ENCODE results near the gene ALG14.
"Not testable (repeated sequence)": the region's sequence is repeated elsewhere in the genome, so short reads cannot be mapped to it uniquely, and the experiment has no call there.

ALG14 gene

DNA sequence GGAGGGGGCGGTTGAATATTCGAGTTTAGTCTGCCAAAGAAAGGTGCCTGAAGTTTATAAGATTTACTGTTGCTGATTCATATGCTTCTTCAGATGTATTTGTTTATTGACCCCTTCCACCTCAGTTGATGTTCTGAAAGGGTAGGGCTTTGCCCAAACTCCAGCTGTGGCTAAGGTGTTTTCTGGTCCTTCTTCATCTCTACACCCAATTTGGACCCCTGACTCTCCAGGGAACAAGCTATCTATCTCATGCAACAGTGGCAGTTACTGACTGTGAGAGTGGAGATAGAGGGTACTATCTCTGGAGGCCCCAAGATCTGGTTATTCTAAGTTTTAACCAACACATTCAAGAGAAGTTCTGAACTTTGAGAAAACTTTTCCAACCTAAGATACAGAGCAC lies 12.6 kb upstream of the ALG14 start:
- DNase-seq: no peak

DNA sequence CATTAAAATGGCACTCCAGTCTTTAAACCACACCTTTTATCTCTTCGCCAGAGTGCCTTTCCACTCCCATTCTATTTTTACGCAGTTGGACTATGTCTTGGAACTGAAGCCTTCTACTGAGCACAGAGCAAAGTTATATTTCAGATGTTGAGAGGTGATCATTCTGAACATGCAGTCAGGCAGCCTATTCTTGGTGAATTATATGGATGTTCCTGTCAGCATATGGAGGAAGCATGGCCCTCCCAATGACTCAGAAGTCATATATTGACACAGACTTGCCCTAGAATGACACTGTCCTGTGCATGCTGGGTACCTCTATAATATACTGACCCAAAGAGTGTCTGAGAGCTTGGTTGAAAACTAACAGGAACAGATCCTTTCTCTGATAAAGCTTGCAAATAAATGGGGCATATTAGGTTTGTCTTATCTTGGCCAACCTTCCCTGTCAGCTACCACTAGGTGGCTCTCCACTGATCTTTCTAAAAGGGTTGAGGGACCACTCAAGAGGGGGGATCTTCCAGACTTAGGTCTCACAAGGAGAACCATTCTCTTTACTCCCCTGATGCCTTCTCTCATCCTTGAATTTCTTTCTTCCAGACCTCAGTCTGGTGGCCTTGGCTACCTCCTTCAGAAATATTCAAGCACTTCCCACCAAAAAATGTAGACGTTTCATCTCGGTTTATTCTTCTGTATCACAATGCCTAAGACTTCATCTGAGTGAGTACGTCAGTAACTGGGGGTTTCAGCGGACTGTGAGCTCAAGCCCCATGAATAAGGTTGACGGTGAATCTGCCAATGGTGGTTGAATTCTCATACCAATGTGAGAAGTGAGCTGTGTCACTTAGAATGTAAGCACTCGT lies 11.8 kb upstream of the ALG14 start:
- DNase-seq: no peak

DNA sequence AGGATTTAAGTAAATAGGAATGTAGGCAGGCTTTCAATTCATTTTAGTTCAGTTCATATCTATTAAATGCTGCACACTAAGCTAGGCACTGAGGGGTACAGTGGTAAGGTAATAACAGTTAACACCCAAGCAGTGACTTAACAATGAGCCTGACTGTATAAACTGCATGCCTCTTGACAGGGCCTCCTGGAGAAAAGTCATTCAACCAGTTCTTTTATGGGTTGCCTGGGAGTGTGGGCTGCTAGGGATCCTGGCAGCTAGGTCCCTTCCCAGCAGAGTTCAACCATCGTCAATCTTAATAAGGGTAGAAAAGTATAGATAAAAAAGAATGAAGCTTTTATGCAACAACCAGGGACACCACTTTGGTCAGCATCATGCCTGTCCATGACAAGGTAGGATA lies 8.1 kb upstream of the ALG14 start:
- no peak for DNase-seq

DNA sequence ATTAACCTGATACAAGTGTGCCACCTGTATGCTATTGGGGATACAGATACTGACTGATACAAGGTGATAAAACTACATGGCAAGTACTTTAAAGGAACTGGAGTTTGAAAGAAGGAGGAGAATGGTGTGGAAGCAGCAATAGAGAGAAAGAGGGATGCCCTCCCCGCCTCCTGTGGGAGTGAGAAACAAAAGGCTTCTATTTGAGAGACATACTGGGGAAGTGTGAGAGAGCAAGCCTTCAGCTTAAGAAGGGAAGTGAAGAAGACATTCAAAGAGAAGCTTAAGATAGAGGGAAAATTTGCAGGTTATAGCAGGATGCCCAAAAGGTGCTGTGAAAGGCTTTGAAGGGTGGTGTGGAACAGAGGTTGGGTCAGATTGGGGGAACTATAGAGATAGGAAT lies 7.7 kb upstream of the ALG14 start:
- no peak for DNase-seq

DNA sequence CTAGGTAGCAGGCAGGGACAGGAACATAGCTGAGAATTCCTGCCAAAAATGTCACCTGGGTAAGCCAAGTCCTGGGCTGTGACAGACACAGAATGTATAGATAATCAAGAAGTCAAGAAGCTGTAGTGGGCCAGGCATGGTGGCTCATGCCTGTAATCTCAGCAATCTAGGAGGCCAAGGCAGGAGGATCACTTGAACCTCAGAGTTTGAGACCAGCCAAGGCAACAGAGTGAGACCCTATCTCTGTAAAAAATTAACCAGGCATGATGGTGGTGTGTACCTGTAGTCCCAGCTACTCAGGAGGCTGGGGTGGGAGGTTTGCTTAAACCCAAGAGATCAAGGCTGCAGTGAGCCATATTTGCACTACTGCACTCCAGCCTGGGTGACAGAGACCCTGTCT lies 3.3 kb upstream of the ALG14 start:
- no peak for DNase-seq

DNA sequence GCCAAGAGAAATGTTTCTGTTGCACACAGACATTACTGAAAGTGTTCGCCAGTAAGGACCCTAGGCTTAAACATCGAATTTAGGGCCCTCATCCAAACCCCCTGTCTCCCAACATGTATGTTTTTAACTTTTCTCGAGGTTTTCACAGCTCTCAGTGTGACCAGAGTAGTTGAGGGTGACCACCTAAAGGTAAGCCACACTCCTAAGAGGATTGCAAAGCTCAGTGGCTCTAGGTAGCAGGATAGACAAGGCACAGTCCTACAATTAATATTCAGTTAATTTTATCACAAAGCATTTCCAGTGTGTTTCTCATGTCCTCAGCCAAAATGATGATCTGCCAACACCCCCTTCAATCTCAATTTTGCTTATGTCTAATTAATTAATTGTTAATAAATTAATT lies 695 bp upstream of the ALG14 start:
- DNase-seq: no peak

DNA sequence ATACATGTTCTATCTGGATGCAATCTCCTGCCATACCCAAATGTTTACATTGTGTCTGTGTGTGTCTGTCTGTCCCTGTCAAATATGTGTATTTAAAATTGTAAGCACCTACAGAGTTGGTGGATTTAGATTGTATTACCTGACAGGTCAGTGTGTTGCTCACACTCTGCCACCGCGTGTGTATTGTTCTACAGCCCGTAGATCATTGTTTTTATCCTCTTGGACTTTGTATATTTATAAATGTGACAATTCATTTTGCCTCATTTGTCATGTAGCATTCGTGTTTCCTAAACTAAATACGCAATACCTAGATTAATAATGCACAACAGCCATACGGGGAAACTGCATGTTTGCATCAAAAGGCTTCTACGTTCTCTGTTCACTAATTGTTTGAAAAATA lies 634 bp downstream of the ALG14 start:
- DNase-seq: no peak

DNA sequence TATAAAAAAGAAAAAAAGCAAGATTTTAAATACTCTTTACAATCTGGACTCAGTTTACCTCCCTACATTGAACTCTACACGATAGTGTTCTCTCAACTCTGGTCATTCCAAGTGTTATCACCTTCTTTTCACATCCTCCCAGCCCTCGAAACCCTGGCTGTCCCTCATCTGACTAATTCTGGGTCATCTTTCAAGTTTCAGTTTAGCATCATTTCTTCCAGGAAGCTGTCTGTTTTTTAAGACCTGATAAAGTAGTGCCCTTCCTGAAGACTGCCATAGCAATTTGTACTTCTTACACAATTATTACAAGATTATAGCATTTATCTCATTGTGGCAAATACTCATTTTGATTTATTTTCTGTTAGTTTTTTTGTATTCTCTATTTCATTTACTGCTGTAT lies 1.2 kb downstream of the ALG14 start:
- no peak for DNase-seq

DNA sequence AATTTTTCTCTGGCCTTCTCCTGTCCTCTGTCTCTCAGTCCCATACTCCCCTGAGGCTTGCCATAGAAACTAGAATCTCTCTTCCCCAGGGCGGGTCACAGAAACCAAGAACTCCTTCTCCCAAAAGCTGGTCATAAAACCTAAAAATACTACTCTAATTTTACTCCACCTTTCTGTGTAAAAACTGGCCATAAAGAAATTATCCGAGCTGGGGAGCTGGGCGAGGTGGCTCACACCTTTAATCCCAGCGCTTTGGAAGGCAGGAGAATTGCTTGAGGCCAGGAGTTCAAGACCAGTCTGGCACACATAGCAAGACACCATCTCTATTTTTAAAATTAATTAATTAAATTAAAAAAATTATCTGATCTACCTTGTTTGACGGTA lies 3.0 kb downstream of the ALG14 start:
- DNase-seq: no peak

DNA sequence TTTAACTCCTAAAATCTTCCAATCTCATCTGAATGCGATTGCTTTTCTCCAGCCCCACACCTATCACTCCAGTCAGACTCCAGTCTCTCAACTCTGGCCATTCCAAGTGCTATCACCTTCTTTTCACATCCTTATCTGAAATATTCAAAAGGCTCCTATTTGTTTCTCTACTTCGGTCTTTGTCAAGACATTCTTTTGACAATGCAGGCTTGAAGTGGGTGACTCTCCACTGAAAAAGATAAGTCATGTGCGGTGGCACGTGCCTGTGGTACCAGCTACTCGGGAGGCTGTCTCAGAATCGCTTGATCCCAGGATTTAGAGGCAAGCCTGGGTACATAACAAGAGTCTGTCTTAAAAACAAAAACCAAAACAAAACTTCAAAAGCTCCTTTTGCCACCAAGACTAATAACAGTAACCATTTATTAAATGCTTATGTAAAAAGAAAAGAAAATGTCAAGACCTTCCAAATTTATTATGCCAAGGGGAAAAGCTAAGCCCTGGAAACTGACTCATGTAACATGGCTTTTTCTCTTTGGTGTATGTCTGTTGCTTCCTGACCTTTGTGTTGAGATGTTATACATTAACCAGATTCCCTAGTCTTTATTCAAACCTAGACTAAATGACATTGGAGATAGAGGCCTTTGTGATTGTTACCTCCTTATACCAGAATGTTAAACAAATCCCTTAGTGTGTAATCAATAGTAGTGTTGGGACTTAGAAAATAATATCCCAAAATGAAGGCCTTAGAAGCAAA lies 3.6 kb downstream of the ALG14 start:
- DNase-seq: no peak

DNA sequence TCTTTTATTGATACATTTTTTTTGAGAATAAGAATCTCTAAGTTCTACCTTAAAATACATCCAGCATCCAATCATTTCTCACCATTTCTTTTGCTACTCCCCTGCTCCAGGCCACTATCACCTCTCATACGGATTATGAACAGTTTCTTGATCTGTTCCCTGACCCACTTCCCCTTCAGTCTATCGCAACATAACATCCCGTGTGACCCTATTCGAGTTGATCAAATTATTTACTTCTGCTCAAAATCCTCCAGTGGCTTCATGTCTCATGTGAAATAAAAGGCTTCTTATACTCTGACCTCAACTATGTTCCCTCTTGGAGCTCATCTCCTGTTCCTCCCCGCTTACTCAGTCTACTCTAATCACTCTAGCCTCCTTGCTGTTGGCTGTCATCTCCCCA lies 5.2 kb downstream of the ALG14 start:
- no peak for DNase-seq

DNA sequence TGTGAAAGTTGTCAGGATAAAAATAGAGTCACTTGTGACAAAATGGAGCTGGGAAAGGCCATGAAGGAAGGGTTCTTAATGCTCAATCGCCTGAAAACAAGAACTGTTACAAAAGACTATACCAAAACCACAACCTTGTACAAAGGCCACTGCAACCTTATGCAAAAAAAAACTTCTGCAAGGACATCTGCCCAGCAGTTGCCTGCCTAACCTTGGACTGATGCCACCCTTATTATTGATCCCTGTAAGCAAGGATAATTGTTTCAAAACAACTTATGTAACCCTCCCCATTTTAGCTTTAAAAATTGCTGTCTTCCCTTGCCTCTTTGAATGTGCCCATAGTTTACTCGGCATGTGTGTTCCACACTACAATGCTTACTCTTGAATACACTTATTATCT lies 5.7 kb downstream of the ALG14 start:
- no peak for DNase-seq

DNA sequence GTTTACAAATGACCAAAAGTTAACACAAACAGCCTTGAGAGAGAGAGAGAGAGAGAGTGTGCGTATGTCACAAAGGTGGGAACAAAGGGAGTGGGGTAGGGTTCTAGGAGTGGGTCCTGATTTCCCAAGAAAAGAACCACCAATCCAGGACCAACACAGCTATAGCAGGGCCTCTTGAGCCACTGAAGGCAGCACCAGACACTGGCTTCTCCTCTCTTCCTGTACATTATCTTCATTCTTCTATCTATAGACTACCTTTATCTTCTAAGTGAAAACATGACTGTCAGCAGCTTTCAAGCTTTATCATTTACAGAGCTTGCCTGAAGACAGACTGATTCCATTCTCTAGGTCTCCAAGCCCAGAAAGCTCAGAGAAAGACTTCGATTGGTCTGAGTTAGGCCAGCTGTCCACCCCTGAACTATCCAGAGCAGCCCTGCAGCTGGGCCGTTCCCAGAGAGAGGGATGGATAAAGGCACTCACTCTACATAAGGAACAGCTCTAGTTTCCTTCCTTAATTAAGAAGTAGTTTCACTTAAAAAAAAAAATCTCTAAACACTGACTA lies 11.2 kb downstream of the ALG14 start:
- DNase-seq: no peak

DNA sequence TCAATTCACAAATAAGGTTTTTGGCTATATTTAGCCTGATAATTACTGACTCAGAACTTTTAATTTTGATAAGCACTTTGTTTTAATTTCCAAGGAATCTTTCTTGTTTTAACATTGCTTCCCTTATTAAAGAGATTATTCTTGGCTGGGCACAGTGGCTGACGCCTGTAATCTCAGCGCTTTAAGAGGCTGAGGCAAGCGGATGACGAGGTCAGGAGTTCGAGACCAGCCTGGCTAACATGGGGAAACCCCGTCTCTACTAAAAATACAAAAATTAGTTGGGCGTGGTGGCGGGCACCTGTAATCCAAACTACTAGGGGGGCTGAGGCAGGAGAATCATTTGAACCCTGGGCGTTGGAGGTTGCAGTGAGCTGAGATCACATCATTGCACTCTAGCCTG lies 13.8 kb downstream of the ALG14 start:
- DNase-seq: no peak

DNA sequence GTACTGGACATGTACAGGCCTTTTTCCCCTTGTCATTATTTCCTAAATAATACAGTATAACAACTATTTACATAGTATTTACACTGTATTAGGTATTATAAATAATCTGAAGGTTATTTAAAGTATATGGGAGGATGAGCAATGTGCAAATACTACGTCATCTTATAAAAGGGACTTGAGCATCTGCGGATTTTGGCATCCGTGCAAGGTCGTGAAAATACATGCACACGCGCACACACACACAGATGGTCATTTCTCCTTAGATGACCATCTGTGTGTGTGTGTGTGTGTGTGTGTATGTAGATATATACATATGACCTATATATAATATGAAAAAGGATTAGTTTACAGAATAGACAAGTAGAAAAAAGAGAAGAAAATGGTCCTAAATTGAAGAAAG lies 15.4 kb downstream of the ALG14 start:
- DNase-seq: no peak

DNA sequence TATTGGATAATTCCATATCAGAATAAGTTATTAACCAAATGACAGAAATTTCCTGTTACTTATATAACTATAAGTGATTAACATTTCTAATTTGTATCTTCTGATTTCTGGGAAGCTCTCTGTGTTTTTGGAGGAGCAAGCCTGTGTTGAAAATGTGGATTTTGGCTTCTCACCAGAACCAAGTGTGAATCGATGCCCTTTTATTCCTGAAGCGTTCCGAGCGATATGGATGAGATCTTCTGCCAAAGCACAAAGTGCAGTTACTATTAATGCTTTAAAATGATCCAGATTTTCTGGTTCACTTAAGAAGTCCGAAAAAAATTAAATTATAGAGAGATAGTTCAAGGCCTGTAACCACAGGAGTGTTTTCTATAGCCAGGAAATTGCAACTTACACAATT lies 22.8 kb downstream of the ALG14 start:
- no peak for DNase-seq

DNA sequence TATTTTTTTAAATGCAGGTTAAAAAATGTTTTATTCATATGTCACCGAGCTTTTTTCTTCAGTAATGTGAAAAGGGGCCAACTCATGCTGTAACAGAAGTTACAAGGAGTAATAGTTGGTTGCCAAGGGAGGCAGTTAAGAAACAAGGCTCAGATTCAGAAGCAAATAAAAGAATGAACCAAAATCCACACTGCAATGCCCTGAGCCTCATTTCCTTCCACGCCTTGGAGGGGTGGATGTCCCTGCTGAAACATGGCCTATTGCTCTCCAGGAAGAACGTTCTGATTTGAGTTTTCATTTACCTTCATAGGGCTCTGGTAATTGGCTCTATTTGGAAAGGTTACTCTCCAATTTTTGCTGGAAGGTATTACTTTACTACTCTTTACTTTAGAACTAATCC lies 24.4 kb downstream of the ALG14 start:
- DNase-seq: no peak

DNA sequence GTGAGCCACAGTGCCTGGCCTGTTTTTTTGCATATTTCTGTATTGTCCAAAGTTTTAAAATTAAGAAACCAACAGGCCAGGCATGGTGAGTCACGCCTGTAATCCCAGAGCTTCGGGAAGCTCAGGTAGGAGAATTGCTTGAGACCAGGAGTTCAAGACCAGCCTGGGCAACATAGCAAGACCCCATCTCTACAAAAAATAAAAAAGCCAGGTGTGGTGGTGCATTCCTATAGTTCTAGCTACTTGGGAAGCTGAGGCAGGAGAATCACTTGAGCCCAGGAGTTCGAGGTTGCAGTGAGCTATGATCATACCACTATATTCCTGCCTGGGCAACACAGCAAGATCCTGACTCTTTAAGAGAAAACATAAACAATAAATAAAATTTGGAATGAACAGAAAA lies 25.1 kb downstream of the ALG14 start:
- DNase-seq: not testable (repeated sequence)

DNA sequence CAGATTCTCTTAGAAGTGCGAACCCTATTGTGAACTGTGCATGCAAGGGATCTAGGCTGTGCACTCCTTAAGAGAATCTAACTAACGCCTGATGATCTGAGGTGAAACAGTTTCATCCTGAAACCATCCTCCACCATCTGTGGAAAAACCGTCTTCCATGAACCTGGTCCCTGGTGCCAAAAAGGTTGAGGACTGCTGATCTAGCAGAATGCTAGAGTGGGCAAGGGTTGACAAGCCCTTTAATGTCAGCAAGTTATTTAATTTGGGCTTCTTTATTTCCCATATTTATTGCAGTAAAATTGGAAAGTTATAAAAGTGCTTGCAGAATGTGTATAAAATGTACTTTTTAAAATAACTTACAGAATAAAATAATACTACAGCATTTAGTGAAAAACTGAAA lies 26.4 kb downstream of the ALG14 start:
- no peak for DNase-seq

DNA sequence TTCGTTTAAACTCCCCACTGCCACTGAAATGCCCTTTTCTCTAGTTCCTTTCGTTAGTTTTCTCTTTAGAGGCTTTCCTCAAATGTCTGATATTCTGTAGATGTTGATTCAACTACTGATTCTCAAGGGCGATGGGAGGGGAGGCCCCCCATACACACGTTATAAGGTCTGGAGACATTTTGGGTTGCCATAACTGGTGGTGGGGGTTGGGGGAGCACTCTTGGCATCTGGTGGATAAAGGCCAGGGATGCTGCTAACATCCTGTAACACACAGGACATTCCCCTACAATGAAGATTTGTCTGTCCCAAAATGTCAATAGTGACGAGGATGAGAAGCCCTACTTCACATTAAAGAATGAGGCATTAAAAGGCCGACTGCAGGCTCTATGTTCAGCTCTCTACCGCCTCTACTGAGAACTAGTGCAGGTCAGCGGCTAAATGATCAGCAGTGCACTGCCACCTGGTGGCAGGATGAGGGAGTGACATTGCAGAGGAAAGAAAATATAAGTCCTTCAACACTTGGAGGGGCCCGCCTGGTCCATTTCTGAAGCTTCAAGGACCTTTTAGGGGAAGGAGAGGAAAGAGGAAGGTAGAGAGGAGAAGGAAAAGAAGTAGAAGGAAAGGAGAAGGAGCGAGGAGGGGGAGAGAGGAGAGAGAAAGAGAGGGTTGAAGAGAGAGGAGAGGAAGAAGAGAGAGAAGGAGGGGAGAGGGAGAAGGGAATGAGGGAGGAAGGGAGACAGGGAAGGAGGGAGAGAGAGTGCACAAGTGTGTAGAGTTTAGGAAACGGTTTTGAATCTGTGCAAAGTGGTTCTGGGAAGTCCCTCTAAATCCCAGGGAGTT lies 29.4 kb downstream of the ALG14 start:
- peak; percentile 43 for DNase-seq

DNA sequence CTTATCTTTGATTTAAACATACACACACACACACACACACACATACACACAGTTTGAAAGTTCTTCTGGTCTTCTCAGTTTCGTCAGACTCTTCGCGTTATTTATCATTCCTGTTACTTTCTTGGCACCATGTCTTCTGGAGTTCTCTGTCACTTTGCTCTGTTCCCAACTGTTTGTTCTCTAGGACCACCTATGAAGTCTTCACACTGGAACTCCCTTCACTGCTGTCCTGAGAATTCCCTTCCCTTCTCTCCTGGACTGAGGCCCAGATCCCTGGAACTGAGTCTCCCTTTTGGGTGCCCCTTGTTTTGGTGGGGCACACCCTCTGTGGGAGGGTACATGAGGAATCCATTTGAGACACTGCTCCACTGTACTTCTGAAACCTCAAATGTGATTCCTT lies 30.5 kb downstream of the ALG14 start:
- no peak for DNase-seq

DNA sequence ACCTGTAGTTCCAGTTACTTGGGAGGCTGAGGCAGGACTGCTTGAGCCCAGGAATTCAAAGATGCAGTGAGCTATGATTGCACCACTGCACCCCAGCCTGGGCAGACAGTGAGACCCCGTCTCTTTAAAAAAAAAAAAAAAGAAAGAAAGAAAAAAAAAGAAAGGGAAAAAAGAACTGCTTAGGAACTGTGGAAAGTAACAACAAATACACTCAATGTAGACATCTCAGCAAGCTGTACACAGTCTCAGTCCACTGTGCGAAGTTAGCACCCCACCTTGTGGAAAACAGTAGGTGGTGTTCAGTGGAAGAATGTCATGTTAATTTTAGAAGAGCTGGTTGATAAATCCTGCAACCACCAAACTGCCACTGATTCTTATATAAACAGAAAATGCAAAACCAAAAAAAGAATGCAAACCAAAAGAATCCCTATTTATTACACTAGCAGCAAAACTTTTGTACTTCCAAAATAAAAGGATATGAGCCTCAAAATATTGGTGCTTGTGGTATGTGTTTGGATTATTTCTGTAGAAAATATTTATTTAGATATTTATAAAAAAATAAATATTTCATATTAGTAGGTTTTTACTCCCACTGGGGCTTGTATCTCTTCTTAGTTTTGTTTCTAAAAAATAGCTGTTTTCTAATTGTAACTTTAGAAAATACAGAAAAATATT lies 31.1 kb downstream of the ALG14 start:
- DNase-seq: no peak

DNA sequence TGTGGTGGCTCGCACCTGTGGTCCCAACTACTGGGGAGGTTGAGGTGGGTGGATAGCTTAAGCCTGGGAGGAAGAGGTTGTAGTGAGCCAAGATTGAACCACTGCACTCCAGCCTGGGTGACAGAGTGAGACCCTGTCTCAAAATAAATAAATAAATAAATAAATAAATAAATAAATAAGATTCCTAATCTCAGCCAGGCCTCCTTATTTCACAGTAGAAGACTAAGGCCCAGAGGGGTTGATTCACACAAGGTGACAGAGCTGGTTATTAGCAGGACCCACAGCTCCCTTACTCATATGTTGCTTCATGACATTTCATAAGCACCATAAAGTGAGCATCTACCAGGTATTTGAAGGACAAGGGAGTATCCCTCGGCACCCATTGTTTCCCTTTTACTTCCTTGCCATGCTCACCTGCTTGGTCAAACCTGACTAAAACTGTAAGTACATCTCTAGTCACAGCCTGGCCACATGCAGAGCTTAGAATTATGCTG lies 32.7 kb downstream of the ALG14 start:
- no peak for DNase-seq

Data from NCI-H1436 treated with DMSO at 0.1 percent for 48 hours (cell line).